Loucy (cell line): ENCODE data around the gene EZH2.

Experiments used
- H2AFZ ChIP-seq: fragments of 200-600 bp; sonication (generic); 2 replicates; pipeline ENCODE4 v1.6.0; 2016; ENCODE audit warnings: antibody characterized with exemption, mild to moderate bottlenecking, low read length, moderate library complexity
- H3F3A ChIP-seq: fragments of 200-600 bp; 2 replicates; pipeline ENCODE4 v1.6.0; 2016; ENCODE audit warnings: antibody characterized with exemption, low read depth, mild to moderate bottlenecking
- H3K27me3 ChIP-seq: fragments of 200-600 bp; sonication (generic); 2 replicates; pipeline ENCODE4 v1.6.1; 2014; ENCODE audit warnings: low read length, mild to moderate bottlenecking; ENCODE audit not compliant: insufficient read depth, poor library complexity, severe bottlenecking
- H3K36me3 ChIP-seq: fragments of 200-600 bp; sonication (generic); 2 replicates; pipeline ENCODE4 v1.6.1; 2016; ENCODE audit warnings: low read length; ENCODE audit not compliant: insufficient read depth
- H3K4me1 ChIP-seq: fragments of 200-600 bp; sonication (generic); 2 replicates; pipeline ENCODE4 v1.5.1; 2014; ENCODE audit warnings: low read length, mild to moderate bottlenecking; ENCODE audit not compliant: insufficient read depth, poor library complexity, severe bottlenecking
- H3K4me2 ChIP-seq: fragments of 200-600 bp; sonication (generic); 2 replicates; pipeline ENCODE4 v1.6.0; 2014; ENCODE audit warnings: antibody characterized with exemption, low read length, low read depth, mild to moderate bottlenecking; ENCODE audit not compliant: poor library complexity, severe bottlenecking
- H3K4me3 ChIP-seq: fragments of 200-600 bp; sonication (generic); 2 replicates; pipeline ENCODE4 v1.5.1; 2014; ENCODE audit warnings: low read length, mild to moderate bottlenecking, mixed read lengths; ENCODE audit not compliant: poor library complexity, severe bottlenecking
- H3K79me2 ChIP-seq: fragments of 200-600 bp; sonication (generic); 2 replicates; pipeline ENCODE4 v1.6.1; 2014; ENCODE audit warnings: low read length; ENCODE audit not compliant: insufficient read depth
- H3K9ac ChIP-seq: fragments of 200-600 bp; sonication (generic); 2 replicates; pipeline ENCODE4 v1.6.0; 2014; ENCODE audit warnings: mild to moderate bottlenecking, low read depth, low read length, moderate library complexity; ENCODE audit not compliant: poor library complexity, severe bottlenecking
- H3K9me2 ChIP-seq: fragments of 200-600 bp; sonication (generic); replicated peaks from 2 replicates; pipeline ENCODE4 v1.6.1; 2016; ENCODE audit warnings: low read depth, low read length, mixed read lengths
- H3K9me3 ChIP-seq: fragments of 200-600 bp; sonication (generic); 2 replicates; pipeline ENCODE4 v1.6.1; 2014; ENCODE audit warnings: mild to moderate bottlenecking, antibody characterized with exemption, low read length, low read depth; ENCODE audit not compliant: insufficient read depth
- H4K20me1 ChIP-seq: fragments of 200-600 bp; sonication (generic); 2 replicates; pipeline ENCODE4 v1.6.0; 2014; ENCODE audit warnings: antibody characterized with exemption, low read length, mild to moderate bottlenecking; ENCODE audit not compliant: insufficient read depth, poor library complexity, severe bottlenecking
- EZH2phosphoT487 ChIP-seq: fragments of 200-600 bp; IDR thresholded peaks from 2 replicates; pipeline ENCODE4 v1.6.1; 2018; ENCODE audit warnings: antibody characterized with exemption, mild to moderate bottlenecking, moderate library complexity, borderline replicate concordance
- TF ChIP-seq, protein P1 (sequence below): fragments of 200-600 bp; sonication (generic); conservative IDR thresholded peaks from 2 replicates; pipeline ENCODE4 v1.5.1; 2014; ENCODE audit warnings: mild to moderate bottlenecking, antibody characterized with exemption, low read length

The EZH2 gene

DNA sequence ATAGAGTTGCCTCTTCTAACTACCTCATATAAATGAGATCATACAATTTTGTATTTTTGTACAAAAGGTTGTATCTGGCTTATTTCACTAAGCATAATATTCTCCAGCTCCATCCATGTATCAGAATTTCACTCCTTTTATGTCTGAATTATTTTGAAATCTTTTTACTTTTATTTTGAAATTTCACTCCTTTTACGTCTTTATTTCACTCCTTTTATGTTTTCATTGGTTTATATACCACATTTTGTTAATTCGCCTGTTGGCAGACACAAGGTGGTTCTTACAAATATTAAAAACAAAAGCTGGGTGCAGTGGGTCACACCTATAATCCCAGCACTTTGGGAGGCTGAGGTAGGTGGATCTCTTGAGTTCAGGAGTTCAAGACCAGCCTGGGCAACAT lies 5.8 kb downstream of the EZH2 start:
- no peaks in the 10 kb centered on the region for H4K20me1 ChIP-seq
- TF ChIP-seq EZH2phosphoT487: no peak
- TF ChIP-seq, protein P1, sequence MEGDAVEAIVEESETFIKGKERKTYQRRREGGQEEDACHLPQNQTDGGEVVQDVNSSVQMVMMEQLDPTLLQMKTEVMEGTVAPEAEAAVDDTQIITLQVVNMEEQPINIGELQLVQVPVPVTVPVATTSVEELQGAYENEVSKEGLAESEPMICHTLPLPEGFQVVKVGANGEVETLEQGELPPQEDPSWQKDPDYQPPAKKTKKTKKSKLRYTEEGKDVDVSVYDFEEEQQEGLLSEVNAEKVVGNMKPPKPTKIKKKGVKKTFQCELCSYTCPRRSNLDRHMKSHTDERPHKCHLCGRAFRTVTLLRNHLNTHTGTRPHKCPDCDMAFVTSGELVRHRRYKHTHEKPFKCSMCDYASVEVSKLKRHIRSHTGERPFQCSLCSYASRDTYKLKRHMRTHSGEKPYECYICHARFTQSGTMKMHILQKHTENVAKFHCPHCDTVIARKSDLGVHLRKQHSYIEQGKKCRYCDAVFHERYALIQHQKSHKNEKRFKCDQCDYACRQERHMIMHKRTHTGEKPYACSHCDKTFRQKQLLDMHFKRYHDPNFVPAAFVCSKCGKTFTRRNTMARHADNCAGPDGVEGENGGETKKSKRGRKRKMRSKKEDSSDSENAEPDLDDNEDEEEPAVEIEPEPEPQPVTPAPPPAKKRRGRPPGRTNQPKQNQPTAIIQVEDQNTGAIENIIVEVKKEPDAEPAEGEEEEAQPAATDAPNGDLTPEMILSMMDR: no peak

GRCh38 chr7:148877517-148877916 lies 6.6 kb downstream of the EZH2 start:
- Histone ChIP-seq H3K4me2 (no peak overlapping the region), H3K79me2 (no peaks in the 10 kb centered on the region)

More for the DNA sequence above, 5.8 kb downstream of the EZH2 start:
- Histone ChIP-seq H3K9me2 (no peaks in the 10 kb centered on the region), H3K4me1 (no peaks in the 10 kb centered on the region), H3K36me3 (no peaks in the 10 kb centered on the region), H3K4me2 (no peak overlapping the region), H3K9me3 (no peaks in the 10 kb centered on the region), H2AFZ (no peak overlapping the region), H3K27me3 (no peaks in the 10 kb centered on the region), H3F3A (no peaks in the 10 kb centered on the region), H3K4me3 (no peak overlapping the region), H3K9ac (no peak overlapping the region), H3K79me2 (no peaks in the 10 kb centered on the region)

DNA sequence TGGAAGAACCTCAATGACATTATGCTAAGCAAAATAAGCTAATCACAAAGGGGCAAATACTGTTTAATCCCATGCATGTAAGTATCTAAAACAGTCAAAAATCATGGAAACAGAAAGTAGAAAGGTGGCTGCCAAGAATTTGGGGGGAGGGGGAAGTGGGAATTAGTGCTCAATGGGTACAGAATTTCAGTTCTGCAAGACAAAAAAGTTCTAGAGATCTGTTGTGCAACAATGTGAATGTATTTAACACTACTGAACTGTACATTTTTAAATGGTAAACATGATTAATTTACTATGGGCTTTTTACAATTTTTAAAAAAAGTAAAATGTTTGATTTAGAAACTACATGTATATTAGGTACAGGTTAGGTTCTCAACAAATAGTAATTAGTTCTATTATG lies 11.9 kb downstream of the EZH2 start:
- no peaks in the 10 kb centered on the region for H3K4me1 ChIP-seq
- no peaks in the 10 kb centered on the region for H3K36me3 ChIP-seq
- no peak overlapping the region for H3K4me3 ChIP-seq
- no peak overlapping the region for H2AFZ ChIP-seq
- H3K9me3 ChIP-seq: no peaks in the 10 kb centered on the region
- H3K9me2 ChIP-seq: no peaks in the 10 kb centered on the region
- no peak overlapping the region for H3K4me2 ChIP-seq
- no peak overlapping the region for H3K9ac ChIP-seq
- H3F3A ChIP-seq: no peaks in the 10 kb centered on the region
- TF ChIP-seq EZH2phosphoT487: no peak
- TF ChIP-seq, protein P1: no peak
- no peaks in the 10 kb centered on the region for H3K79me2 ChIP-seq
- H4K20me1 ChIP-seq: no peaks in the 10 kb centered on the region
- no peaks in the 10 kb centered on the region for H3K27me3 ChIP-seq

More at GRCh38 chr7:148877517-148877916, 6.6 kb downstream of the EZH2 start:
- Histone ChIP-seq H3K9ac (no peak overlapping the region), H3K9me3 (no peaks in the 10 kb centered on the region), H3K9me2 (no peaks in the 10 kb centered on the region), H3K27me3 (no peaks in the 10 kb centered on the region), H3F3A (no peaks in the 10 kb centered on the region), H3K36me3 (no peaks in the 10 kb centered on the region), H3K4me1 (no peaks in the 10 kb centered on the region), H3K4me3 (no peak overlapping the region), H4K20me1 (no peaks in the 10 kb centered on the region), H2AFZ (no peak overlapping the region)
- TF ChIP-seq, protein P1: no peak
- no peak for TF ChIP-seq EZH2phosphoT487
